Endothelial cell of umbilical vein (primary cell): Measurements from ENCODE around the gene DENND2C. TPM values are rescaled to one million over a fixed set of nuclear protein-coding genes. Genes with fewer than 3 reads are reported as not detected.

Experiments
- BruUV-seq: library from RNA; stranded (reverse); fragments of 400-500 nt; replicated peaks from 2 replicates; lab custom pipeline; 2021; lab: Mats Ljungman, UMichigan
- CTCF ChIA-PET: fragments of 300-600, 350-600 bp; sonication (Branson Sonifier 250); formaldehyde crosslinking; loops from one replicate; lab custom pipeline; 2021; ENCODE audit warnings: antibody characterized with exemption, inconsistent platforms; lab: Charles Lee
- POLR2A ChIA-PET: fragments of 300-600, 350-600 bp; sonication (Branson Sonifier 250); formaldehyde crosslinking; loops from one replicate; lab custom pipeline; 2021; ENCODE audit warnings: antibody characterized with exemption, inconsistent platforms; lab: Charles Lee
- DNase-seq: peaks from one replicate; pipeline ENCODE4 v3.0.0-alpha.2; 2011; ENCODE audit warnings: low read depth, low spot score
- FAIRE-seq: peaks from 2 replicates; lab custom pipeline; 2011; peaks lifted over from hg19 to GRCh38; lab: Jason Lieb, UNC
- H2AFZ ChIP-seq: 2 replicates; pipeline ENCODE4 v1.6.0; 2012; ENCODE audit warnings: low read depth, low read length, control low read depth, inconsistent platforms
- H3K27ac ChIP-seq: 2 replicates; pipeline ENCODE4 v1.5.1; 2011; ENCODE audit warnings: low read depth, mild to moderate bottlenecking, control low read depth, low read length, moderate library complexity; ENCODE audit not compliant: insufficient read depth
- H3K27me3 ChIP-seq, 2 experiments: 2 replicates each; pipeline versions ENCODE4 v1.6.0 to v1.6.1; 2011; ENCODE audit warnings: low read length in 2 of 2, mixed read lengths in 1 of 2; ENCODE audit not compliant: control insufficient read depth in 2 of 2, insufficient read depth in 2 of 2
- H3K36me3 ChIP-seq, 2 experiments: 2 replicates in 1 of 2; 3 replicates in 1 of 2; pipeline ENCODE4 v1.5.1; 2011; ENCODE audit warnings: low read length in 2 of 2, mild to moderate bottlenecking in 1 of 2, moderate library complexity in 1 of 2; ENCODE audit not compliant: control insufficient read depth in 2 of 2, insufficient read depth in 2 of 2; ENCODE audit errors: extremely low read depth in 1 of 2
- H3K4me1 ChIP-seq: 3 replicates; pipeline ENCODE4 v1.5.1; 2011; ENCODE audit warnings: mild to moderate bottlenecking, low read length; ENCODE audit not compliant: control insufficient read depth, insufficient read depth; ENCODE audit errors: extremely low read depth
- H3K4me2 ChIP-seq: 2 replicates; pipeline ENCODE4 v1.6.1; 2011; ENCODE audit warnings: low read length, control low read depth, mixed read lengths; ENCODE audit not compliant: insufficient read depth
- H3K4me3 ChIP-seq, 3 experiments: fragments of 200-600 bp in 1 of 3; sonication (generic), shearing (Covaris generic) in 1 of 3; replicated peaks in 1 of 3; 2 replicates each; pipeline ENCODE4 v1.5.1; 2011 to 2016; ENCODE audit warnings: control low read depth in 3 of 3, low read length in 3 of 3, mild to moderate bottlenecking in 2 of 3, inconsistent platforms in 1 of 3, low read depth in 1 of 3, moderate library complexity in 1 of 3; ENCODE audit not compliant: insufficient read depth in 1 of 3
- H3K79me2 ChIP-seq: 2 replicates; pipeline ENCODE4 v1.6.0; 2012; ENCODE audit warnings: low read length, inconsistent platforms; ENCODE audit not compliant: control insufficient read depth, insufficient read depth
- H3K9ac ChIP-seq: replicated peaks from 2 replicates; pipeline ENCODE3; 2011; ENCODE audit warnings: low read length, control low read depth; ENCODE audit not compliant: insufficient read depth; ENCODE audit errors: extremely low read depth
- H3K9me1 ChIP-seq: replicated peaks from 3 replicates; pipeline ENCODE4 v1.6.0; 2011; ENCODE audit warnings: mild to moderate bottlenecking, low read length; ENCODE audit not compliant: control insufficient read depth, insufficient read depth; ENCODE audit errors: extremely low read depth
- H3K9me3 ChIP-seq: replicated peaks from 2 replicates; pipeline ENCODE4 v1.5.1; 2012; ENCODE audit warnings: low read length, inconsistent platforms; ENCODE audit not compliant: control insufficient read depth, insufficient read depth
- H4K20me1 ChIP-seq: replicated peaks from 2 replicates; pipeline ENCODE3; 2011; ENCODE audit warnings: mild to moderate bottlenecking, low read length; ENCODE audit not compliant: control insufficient read depth, insufficient read depth; ENCODE audit errors: extremely low read depth
- EZH2 ChIP-seq: IDR thresholded peaks from 2 replicates; pipeline ENCODE4 v1.6.1; 2012; ENCODE audit warnings: borderline replicate concordance, low read depth, mild to moderate bottlenecking, moderate library complexity, low read length, inconsistent platforms; ENCODE audit not compliant: severe bottlenecking
- FOS ChIP-seq: IDR thresholded peaks from 2 replicates; pipeline ENCODE4 v1.6.1; 2011; ENCODE audit warnings: mild to moderate bottlenecking, low read length, moderate library complexity, borderline replicate concordance; ENCODE audit not compliant: insufficient read depth
- GATA2 ChIP-seq: IDR thresholded peaks from 2 replicates; pipeline ENCODE4 v1.7.0; 2011; ENCODE audit warnings: low read depth, mild to moderate bottlenecking, moderate library complexity, mixed read lengths, low read length; ENCODE audit not compliant: insufficient read length, insufficient read depth
- JUN ChIP-seq: IDR thresholded peaks from 2 replicates; pipeline ENCODE4 v1.6.1; 2011; ENCODE audit warnings: borderline replicate concordance, low read depth; ENCODE audit not compliant: insufficient read length, insufficient read depth
- MYC ChIP-seq: IDR thresholded peaks from one replicate; pipeline ENCODE4 v1.6.1; 2011; ENCODE audit warnings: mild to moderate bottlenecking, low read depth, low read length
- POLR2A ChIP-seq: IDR thresholded peaks from 2 replicates; pipeline ENCODE4 v1.6.1; 2012; ENCODE audit warnings: low read depth, mild to moderate bottlenecking, control low read depth, low read length
- POLR2AphosphoS5 ChIP-seq: IDR thresholded peaks from 2 replicates; pipeline ENCODE4 v1.6.1; 2012; ENCODE audit warnings: low read depth, mild to moderate bottlenecking, control low read depth, low read length, moderate library complexity; ENCODE audit not compliant: insufficient read depth
- dilution Hi-C: fragments of 300-500 bp; cut with MboI; formaldehyde crosslinking; loops from one replicate; pipeline ENCODE4 v1.15.0; 2019; ENCODE audit warnings: low sequenced_read_pairs; ENCODE audit not compliant: extremely low pct_ligation_motif_present
- intact Hi-C: fragments of 100-400 bp; cut with micrococcal nuclease; formaldehyde crosslinking; loops from one replicate; pipeline ENCODE4 v1.10.0; 2022
- polyA plus RNA-seq, 4 experiments: library from polyadenylated mRNA; depleted of rRNA in 3 of 4; stranded (reverse) in 3 of 4; unstranded in 1 of 4; fragments of >200 nt; gene quantifications; 2 replicates each; pipeline versions ENCODE4 v1.2.1 to v1.2.3, GENCODE V29; 2011 to 2012; ENCODE audit warnings: missing spikeins in 1 of 4
- total RNA-seq: library from RNA; stranded (reverse); gene quantifications from 2 replicates; pipeline ENCODE4 v1.2.3, GENCODE V29; 2021
- TF ChIP-seq, protein P1 (sequence below), 2 donors: IDR thresholded peaks; 1 replicate in 1 of 2; 2 replicates in 1 of 2; pipeline ENCODE4 v1.5.1; 2011; ENCODE audit warnings: low read length in 2 of 2, mild to moderate bottlenecking in 2 of 2, moderate library complexity in 2 of 2, control low read depth in 1 of 2, inconsistent platforms in 1 of 2, low read depth in 1 of 2; ENCODE audit not compliant: insufficient read depth in 1 of 2; ENCODE audit errors: extremely low read depth in 1 of 2
- TF ChIP-seq, protein P2 (sequence below): IDR thresholded peaks from 2 replicates; pipeline ENCODE4 v1.6.1; 2011; ENCODE audit not compliant: insufficient read depth, insufficient read length

DENND2C gene
- total and polyA plus RNA-seq, 2 donors (not counting 3 experiments of a cell fraction or from before 2014, with no cell fraction given): 0.12 to 0.22 TPM

DNA sequence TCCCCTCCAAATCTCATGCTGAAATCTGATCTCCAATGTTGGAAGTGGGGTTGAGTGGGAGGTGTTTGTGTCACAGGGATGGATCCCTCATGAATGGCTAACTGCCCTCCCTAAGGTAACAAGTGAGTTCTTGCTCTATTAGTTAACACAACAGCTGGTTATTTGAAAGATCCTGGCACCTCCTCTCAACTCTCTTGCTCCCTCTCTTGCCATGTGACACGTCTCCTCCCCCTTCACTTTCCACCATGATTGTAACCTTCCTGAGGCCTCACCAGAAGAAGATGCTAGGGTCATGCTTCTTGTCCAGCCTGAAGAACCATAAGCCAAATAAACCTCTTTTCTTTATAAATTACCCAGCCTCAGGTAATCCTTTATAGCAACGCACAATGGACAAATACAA is 28.5 kb downstream of the DENND2C start:
- H4K20me1 ChIP-seq: no peaks in the 10 kb centered on the region
- H3K9ac ChIP-seq: no peak overlapping the region
- H3K27ac ChIP-seq: no peak overlapping the region
- H3K4me2 ChIP-seq: no peak overlapping the region
- CTCF ChIA-PET: no interaction called here
- DNase-seq (no peak), FAIRE-seq (no peak)
- H3K27me3 ChIP-seq: peaks cover 0 to 1% of the 10 kb centered on the region in 2 experiments
- no peaks in the 10 kb centered on the region for H3K36me3 ChIP-seq
- POLR2A ChIA-PET: no interaction called here
- BruUV-seq: no TSS peak
- no peaks in the 10 kb centered on the region for H3K79me2 ChIP-seq
- no peak overlapping the region for H2AFZ ChIP-seq
- intact Hi-C loops (no loop called here), dilution Hi-C loops (no loop called here)
- H3K9me1 ChIP-seq: no peaks in the 10 kb centered on the region
- no peak overlapping the region for H3K4me3 ChIP-seq
- no peaks in the 10 kb centered on the region for H3K4me1 ChIP-seq
- TF ChIP-seq GATA2 (no peak), POLR2A (no peak), POLR2AphosphoS5 (no peak), FOS (no peak), JUN (no peak), MYC (no peak), EZH2 (no peak)
- TF ChIP-seq, protein P1, sequence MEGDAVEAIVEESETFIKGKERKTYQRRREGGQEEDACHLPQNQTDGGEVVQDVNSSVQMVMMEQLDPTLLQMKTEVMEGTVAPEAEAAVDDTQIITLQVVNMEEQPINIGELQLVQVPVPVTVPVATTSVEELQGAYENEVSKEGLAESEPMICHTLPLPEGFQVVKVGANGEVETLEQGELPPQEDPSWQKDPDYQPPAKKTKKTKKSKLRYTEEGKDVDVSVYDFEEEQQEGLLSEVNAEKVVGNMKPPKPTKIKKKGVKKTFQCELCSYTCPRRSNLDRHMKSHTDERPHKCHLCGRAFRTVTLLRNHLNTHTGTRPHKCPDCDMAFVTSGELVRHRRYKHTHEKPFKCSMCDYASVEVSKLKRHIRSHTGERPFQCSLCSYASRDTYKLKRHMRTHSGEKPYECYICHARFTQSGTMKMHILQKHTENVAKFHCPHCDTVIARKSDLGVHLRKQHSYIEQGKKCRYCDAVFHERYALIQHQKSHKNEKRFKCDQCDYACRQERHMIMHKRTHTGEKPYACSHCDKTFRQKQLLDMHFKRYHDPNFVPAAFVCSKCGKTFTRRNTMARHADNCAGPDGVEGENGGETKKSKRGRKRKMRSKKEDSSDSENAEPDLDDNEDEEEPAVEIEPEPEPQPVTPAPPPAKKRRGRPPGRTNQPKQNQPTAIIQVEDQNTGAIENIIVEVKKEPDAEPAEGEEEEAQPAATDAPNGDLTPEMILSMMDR (IDR thresholded peaks at IDR 0.05; ENCODE audit: extremely low read depth in 1 of 2, insufficient read depth in 1 of 2, low read depth in 1 of 2, low read length in 2 of 2): no peak
- TF ChIP-seq, protein P2, sequence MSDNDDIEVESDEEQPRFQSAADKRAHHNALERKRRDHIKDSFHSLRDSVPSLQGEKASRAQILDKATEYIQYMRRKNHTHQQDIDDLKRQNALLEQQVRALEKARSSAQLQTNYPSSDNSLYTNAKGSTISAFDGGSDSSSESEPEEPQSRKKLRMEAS: no peak
- no peaks in the 10 kb centered on the region for H3K9me3 ChIP-seq
